Metanephros (tissue), 2 donors: ENCODE data around the gene C3orf62. TPM values are rescaled to one million over a fixed set of nuclear protein-coding genes. Genes with fewer than 3 reads are reported as not detected.

ENCODE experiments used
- small RNA-seq: library from RNA; depleted of rRNA; stranded (forward); fragments of <200 nt; gene quantifications from one replicate; pipeline ENCODE3, GENCODE V24; 2014; ENCODE audit warnings: low replicate concordance
- total RNA-seq: library from RNA; depleted of rRNA; stranded (reverse); fragments of >200 nt; gene quantifications from one replicate; pipeline ENCODE4 v1.2.3, GENCODE V29; 2014

C3orf62 gene
- 5.2 TPM for total RNA-seq

GRCh38 chr3:49276475-49277382 lies at the start of gene C3orf62:
Gene C3orf62, minus strand, starts transcription at chr3:49277232. Its CDS starts 360 bp downstream, at chr3:49276872.

Small RNA genes within 50 kb of the gene (small RNA-seq; reads per million reads assigned to genes)
- gene AC121247.2 = not detected
- not detected for gene MIR4271
- not detected for gene RF00019

Other genes with a start within 250 kb of the C3orf62 start
- 214 TPM for gene IMPDH2, start 247.8 kb downstream of the C3orf62 start, total RNA-seq
- 75.6 TPM for gene QRICH1, start 183.2 kb downstream of the C3orf62 start, total RNA-seq
- gene QARS1, start 172.5 kb downstream of the C3orf62 start, total RNA-seq = 465 TPM
- 75.8 TPM for gene USP19, start 156.4 kb downstream of the C3orf62 start, total RNA-seq
- gene LAMB2, start 144.2 kb downstream of the C3orf62 start, total RNA-seq = 537 TPM
- 20.4 TPM for gene CCDC71, start 110.9 kb downstream of the C3orf62 start, total RNA-seq
- gene KLHDC8B, start 105.6 kb downstream of the C3orf62 start, total RNA-seq = 39.2 TPM
- 41.9 TPM for gene USP4, start 62.8 kb upstream of the C3orf62 start, total RNA-seq
- 118 TPM for gene GPX1, start 81.1 kb upstream of the C3orf62 start, total RNA-seq
- 299 TPM for gene RHOA, start 134.7 kb upstream of the C3orf62 start, total RNA-seq
- gene TCTA, start 135.2 kb upstream of the C3orf62 start, total RNA-seq = 35.4 TPM
- gene AMT, start 145.2 kb upstream of the C3orf62 start, total RNA-seq = 25.1 TPM
- gene NICN1, start 152.1 kb upstream of the C3orf62 start, total RNA-seq = 14.8 TPM
- 94.5 TPM for gene DAG1, start 193.0 kb upstream of the C3orf62 start, total RNA-seq